Measurements from ENCODE around the gene POU5F2. TPM values are rescaled to one million over a fixed set of nuclear protein-coding genes. Genes with fewer than 3 reads are reported as not detected.

POU5F2 gene
- total RNA-seq, 2 donors from 2014 or later, result 0.40 to 0.84 TPM

DNA sequence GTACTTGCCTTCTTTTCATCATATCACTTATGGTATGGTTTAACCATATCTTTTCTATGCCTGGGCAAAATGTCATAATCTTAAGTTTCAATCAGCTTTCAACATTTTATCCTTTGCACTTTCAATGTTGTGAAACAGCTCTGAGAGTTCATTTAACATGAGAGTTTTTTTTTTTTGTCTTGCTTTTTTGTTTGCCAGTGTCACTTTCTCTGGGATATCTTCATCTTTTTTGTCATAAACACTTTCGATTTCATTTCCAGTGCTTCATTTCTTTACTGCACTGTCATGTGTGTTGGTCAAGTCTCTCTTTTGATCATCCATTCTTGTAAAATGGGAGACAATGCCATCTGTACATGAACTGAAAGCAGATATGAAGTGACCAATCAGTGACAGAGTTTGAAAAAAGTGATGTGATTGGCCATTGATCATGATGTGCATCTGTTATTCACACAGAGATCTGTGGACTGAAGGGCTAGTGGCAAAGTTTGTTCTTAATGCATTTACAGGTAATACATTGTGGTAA, 7.5 kb upstream of the POU5F2 start:
- Histone ChIP-seq H3K27ac (ENCODE audit: low read depth, low read length) (no peak overlapping the region), H3K27me3 (ENCODE audit: control insufficient read depth, insufficient read depth, low read length, poor library complexity, severe bottlenecking) (no peaks in the 10 kb centered on the region), H3K4me3 (ENCODE audit: low read length) (no peak overlapping the region), H3K36me3 (ENCODE audit: control insufficient read depth, insufficient read depth, low read length) (no peaks in the 10 kb centered on the region), H3K4me1 (ENCODE audit: control insufficient read depth, insufficient read depth, low read length) (no peaks in the 10 kb centered on the region), H3K9me3 (ENCODE audit: control insufficient read depth, low read length) (no peaks in the 10 kb centered on the region), H3K9ac (ENCODE audit: extremely low read depth, low read length, poor library complexity, severe bottlenecking) (no peak overlapping the region)
- H3K4me1 Mint-ChIP-seq, result peaks cover 4% of the 10 kb centered on the region
- no peak overlapping the region for H3K27ac Mint-ChIP-seq
- TF ChIP-seq, protein P1, sequence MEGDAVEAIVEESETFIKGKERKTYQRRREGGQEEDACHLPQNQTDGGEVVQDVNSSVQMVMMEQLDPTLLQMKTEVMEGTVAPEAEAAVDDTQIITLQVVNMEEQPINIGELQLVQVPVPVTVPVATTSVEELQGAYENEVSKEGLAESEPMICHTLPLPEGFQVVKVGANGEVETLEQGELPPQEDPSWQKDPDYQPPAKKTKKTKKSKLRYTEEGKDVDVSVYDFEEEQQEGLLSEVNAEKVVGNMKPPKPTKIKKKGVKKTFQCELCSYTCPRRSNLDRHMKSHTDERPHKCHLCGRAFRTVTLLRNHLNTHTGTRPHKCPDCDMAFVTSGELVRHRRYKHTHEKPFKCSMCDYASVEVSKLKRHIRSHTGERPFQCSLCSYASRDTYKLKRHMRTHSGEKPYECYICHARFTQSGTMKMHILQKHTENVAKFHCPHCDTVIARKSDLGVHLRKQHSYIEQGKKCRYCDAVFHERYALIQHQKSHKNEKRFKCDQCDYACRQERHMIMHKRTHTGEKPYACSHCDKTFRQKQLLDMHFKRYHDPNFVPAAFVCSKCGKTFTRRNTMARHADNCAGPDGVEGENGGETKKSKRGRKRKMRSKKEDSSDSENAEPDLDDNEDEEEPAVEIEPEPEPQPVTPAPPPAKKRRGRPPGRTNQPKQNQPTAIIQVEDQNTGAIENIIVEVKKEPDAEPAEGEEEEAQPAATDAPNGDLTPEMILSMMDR (conservative IDR thresholded peaks at IDR 0.05), result no peak
- peaks cover 2% of the 10 kb centered on the region for H3K27me3 Mint-ChIP-seq (ENCODE audit: insufficient read depth)
- no peaks in the 10 kb centered on the region for H3K36me3 Mint-ChIP-seq (ENCODE audit: low read depth)
- no peak for DNase-seq
- no peaks in the 10 kb centered on the region for H3K9me3 Mint-ChIP-seq
- 92 to 100% methylated on average over 1 of the region's 1 CpG for WGBS, 2 experiments (ENCODE audit: insufficient coverage in 1 of 2, insufficient read length in 1 of 2)
- H3K4me3 Mint-ChIP-seq, result no peak overlapping the region

DNA sequence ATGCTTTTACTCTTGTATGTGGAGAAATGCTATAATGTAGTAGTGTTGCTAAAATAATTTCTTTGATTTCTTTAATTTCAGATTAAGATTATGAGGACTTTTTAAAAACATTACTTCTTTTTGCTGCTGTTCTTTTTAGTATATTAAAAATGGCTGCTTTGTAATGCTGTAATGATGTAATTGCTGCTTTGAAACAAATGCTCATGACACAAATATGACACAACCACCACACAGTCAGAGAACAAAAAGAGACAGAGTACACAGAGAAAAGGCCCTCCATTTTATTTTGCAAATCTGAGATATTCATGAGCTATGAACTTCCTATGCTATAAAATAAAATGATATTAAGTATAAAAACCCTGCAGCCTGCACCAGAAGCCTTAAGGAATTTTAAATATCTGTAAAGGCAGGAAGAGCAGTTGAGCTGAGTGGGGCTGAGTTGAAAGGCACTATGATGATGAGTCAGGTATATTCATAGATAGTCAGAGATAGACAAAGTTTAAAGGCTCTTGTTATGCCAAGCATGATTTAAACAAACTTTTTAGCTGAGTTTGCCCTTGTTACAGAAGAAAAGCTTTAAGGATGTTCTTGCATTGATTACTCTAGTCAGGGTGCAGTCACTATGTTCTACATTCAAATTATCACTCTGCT, 5.1 kb upstream of the POU5F2 start:
- DNase-seq, result no peak
- no peaks in the 10 kb centered on the region for H3K27me3 ChIP-seq (ENCODE audit: control insufficient read depth, insufficient read depth, low read length, poor library complexity, severe bottlenecking)
- Mint-ChIP-seq H3K4me3 (no peak overlapping the region), H3K36me3 (ENCODE audit: low read depth) (no peaks in the 10 kb centered on the region), H3K27ac (no peak overlapping the region), H3K4me1 (peaks cover 4% of the 10 kb centered on the region), H3K27me3 (ENCODE audit: insufficient read depth) (peaks cover 2% of the 10 kb centered on the region), H3K9me3 (no peaks in the 10 kb centered on the region)
- no peak overlapping the region for H3K9ac ChIP-seq (ENCODE audit: extremely low read depth, low read length, poor library complexity, severe bottlenecking)
- H3K4me1 ChIP-seq (ENCODE audit: control insufficient read depth, insufficient read depth, low read length), result no peaks in the 10 kb centered on the region
- H3K36me3 ChIP-seq (ENCODE audit: control insufficient read depth, insufficient read depth, low read length), result no peaks in the 10 kb centered on the region
- H3K27ac ChIP-seq (ENCODE audit: low read depth, low read length), result no peak overlapping the region
- no peaks in the 10 kb centered on the region for H3K9me3 ChIP-seq (ENCODE audit: control insufficient read depth, low read length)
- TF ChIP-seq, protein P1 (conservative IDR thresholded peaks at IDR 0.05), result no peak
- no peak overlapping the region for H3K4me3 ChIP-seq (ENCODE audit: low read length)

DNA sequence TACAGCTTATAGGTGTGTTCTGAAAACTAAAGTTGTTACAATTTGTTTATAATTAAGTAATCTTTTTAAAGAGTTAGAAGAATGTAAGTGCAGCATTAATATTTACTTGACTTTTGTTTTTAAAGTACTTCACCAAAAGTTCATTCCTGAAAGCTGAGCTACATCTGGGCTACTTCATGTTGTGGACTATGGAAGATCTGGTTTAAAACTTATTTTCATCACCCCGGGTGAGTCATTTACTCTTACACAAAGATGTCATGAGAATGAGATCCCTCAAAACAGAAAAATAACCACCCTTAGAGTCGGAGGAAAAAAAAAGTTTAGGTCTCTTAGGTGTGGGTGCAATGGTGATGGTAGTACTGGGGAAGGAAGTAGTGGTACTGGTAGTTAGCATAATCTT, 5.1 kb downstream of the POU5F2 start:
- peaks cover 5% of the 10 kb centered on the region for H3K9me3 ChIP-seq (ENCODE audit: control insufficient read depth, low read length)
- no peak overlapping the region for H3K9ac ChIP-seq (ENCODE audit: extremely low read depth, low read length, poor library complexity, severe bottlenecking)

More for the DNA sequence above, 5.1 kb downstream of the POU5F2 start:
- H3K36me3 Mint-ChIP-seq (ENCODE audit: low read depth), result no peaks in the 10 kb centered on the region
- TF ChIP-seq, protein P1 (conservative IDR thresholded peaks at IDR 0.05), result no peak
- H3K9me3 Mint-ChIP-seq, result no peaks in the 10 kb centered on the region
- peaks cover 3% of the 10 kb centered on the region for H3K27me3 Mint-ChIP-seq (ENCODE audit: insufficient read depth)
- H3K4me3 ChIP-seq (ENCODE audit: low read length), result no peak overlapping the region
- H3K27ac Mint-ChIP-seq, result no peak overlapping the region
- no peaks in the 10 kb centered on the region for H3K27me3 ChIP-seq (ENCODE audit: control insufficient read depth, insufficient read depth, low read length, poor library complexity, severe bottlenecking)
- H3K4me3 Mint-ChIP-seq, result no peak overlapping the region
- H3K4me1 ChIP-seq (ENCODE audit: control insufficient read depth, insufficient read depth, low read length), result no peaks in the 10 kb centered on the region
- no peak overlapping the region for H3K27ac ChIP-seq (ENCODE audit: low read depth, low read length)
- H3K36me3 ChIP-seq (ENCODE audit: control insufficient read depth, insufficient read depth, low read length), result no peaks in the 10 kb centered on the region
- no peaks in the 10 kb centered on the region for H3K4me1 Mint-ChIP-seq
- WGBS, 2 experiments (ENCODE audit: insufficient coverage in 1 of 2, insufficient read length in 1 of 2), result 89% methylated on average over 2 of the region's 2 CpGs; no CpG with 5 or more reads in 1 of the 2 experiments
- DNase-seq, result no peak
